Activated B cell treated with CpG ODN at 0.5 μM for 24 hours (primary cell): ENCODE measurements around the gene SLC5A5. TPM values are rescaled to one million over a fixed set of nuclear protein-coding genes. Genes with fewer than 3 reads are reported as not detected.
"Not testable (repeated sequence)": the region's sequence is repeated elsewhere in the genome, so short reads cannot be mapped to it uniquely, and the experiment has no call there.

ENCODE experiments used
- ATAC-seq: fragments of 200-7000 bp; cut with Tn5 transposase; one replicate; pipeline ENCODE4 v1.10.0; 2021; ENCODE audit warnings: low read depth, mild to moderate bottlenecking, moderate library complexity
- CTCF ChIA-PET: fragments of 350-600 bp; sonication (Branson Sonifier 250); formaldehyde crosslinking; loops from one replicate; lab custom pipeline; 2021; ENCODE audit warnings: antibody characterized with exemption; lab: Charles Lee
- POLR2A ChIA-PET: fragments of 350-600 bp; sonication (Branson Sonifier 250); formaldehyde crosslinking; loops from one replicate; lab custom pipeline; 2021; ENCODE audit warnings: antibody characterized with exemption; lab: Charles Lee
- DNase-seq: peaks from one replicate; pipeline ENCODE4 v3.0.0; 2022
- H3K27ac Mint-ChIP-seq: one replicate; pipeline ENCODE4 v1.8.0; 2020; ENCODE audit warnings: mixed read lengths
- H3K27me3 Mint-ChIP-seq: one replicate; pipeline ENCODE4 v1.8.0; 2021; ENCODE audit warnings: mixed read lengths
- H3K36me3 Mint-ChIP-seq: one replicate; pipeline ENCODE4 v1.8.0; 2021; ENCODE audit warnings: low read depth, mixed read lengths
- H3K4me1 Mint-ChIP-seq: one replicate; pipeline ENCODE4 v1.8.0; 2021; ENCODE audit warnings: mixed read lengths
- H3K4me3 Mint-ChIP-seq: one replicate; pipeline ENCODE4 v1.8.0; 2020; ENCODE audit warnings: mild to moderate bottlenecking, mixed read lengths
- H3K9me3 Mint-ChIP-seq: one replicate; pipeline ENCODE4 v1.8.0; 2020; ENCODE audit warnings: mixed read lengths
- intact Hi-C: fragments of 100-400 bp; cut with micrococcal nuclease; formaldehyde crosslinking; loops from one replicate; pipeline ENCODE4 v1.15.1; 2024
- total RNA-seq: library from RNA; stranded (reverse); gene quantifications from 2 replicates; pipeline ENCODE4 v1.2.3, GENCODE V29; 2022
- TF ChIP-seq, protein P1 (sequence below): fragments of 200-600 bp; IDR thresholded peaks from one replicate; pipeline ENCODE4 v1.8.0; 2022; ENCODE audit warnings: antibody characterized with exemption, mild to moderate bottlenecking

The SLC5A5 gene
- total RNA-seq, 1 donor from 2014 or later: 0.09 TPM

DNA sequence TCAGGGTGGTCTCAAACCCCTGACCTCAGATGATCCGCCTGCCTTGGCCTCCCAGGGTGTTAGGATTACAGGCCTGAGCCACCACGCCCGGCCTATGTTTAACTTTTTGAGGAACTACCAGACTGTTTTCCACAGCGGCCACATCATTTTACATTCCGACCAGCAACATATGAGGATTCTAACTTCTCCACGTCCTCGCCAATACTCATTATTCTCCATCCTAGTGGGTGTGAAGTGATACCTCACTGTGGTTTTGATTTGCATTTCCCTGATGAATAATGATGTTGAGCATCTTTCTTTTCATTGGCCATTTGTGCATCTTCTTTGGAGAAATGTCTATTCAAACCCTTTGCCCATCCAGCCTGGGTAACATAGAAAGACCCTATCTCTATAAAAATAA lies 14.8 kb downstream of the SLC5A5 start:
- POLR2A ChIA-PET: interaction anchor here (0.7 to 2.8 kb wide), 2 partner anchors 22 to 23 kb away, joined by 6 to 8 read pairs; no protein-coding TSS in a partner anchor
- intact Hi-C loops: no loop called here
- no peak for DNase-seq
- no peaks in the 10 kb centered on the region for H3K9me3 Mint-ChIP-seq
- CTCF ChIA-PET: no interaction called here
- ATAC-seq: no peak
- H3K36me3 Mint-ChIP-seq: no peaks in the 10 kb centered on the region
- no peak overlapping the region for H3K4me3 Mint-ChIP-seq
- H3K4me1 Mint-ChIP-seq: peaks cover 35% of the 10 kb centered on the region
- peaks cover 5% of the 10 kb centered on the region for H3K27me3 Mint-ChIP-seq
- TF ChIP-seq, protein P1, sequence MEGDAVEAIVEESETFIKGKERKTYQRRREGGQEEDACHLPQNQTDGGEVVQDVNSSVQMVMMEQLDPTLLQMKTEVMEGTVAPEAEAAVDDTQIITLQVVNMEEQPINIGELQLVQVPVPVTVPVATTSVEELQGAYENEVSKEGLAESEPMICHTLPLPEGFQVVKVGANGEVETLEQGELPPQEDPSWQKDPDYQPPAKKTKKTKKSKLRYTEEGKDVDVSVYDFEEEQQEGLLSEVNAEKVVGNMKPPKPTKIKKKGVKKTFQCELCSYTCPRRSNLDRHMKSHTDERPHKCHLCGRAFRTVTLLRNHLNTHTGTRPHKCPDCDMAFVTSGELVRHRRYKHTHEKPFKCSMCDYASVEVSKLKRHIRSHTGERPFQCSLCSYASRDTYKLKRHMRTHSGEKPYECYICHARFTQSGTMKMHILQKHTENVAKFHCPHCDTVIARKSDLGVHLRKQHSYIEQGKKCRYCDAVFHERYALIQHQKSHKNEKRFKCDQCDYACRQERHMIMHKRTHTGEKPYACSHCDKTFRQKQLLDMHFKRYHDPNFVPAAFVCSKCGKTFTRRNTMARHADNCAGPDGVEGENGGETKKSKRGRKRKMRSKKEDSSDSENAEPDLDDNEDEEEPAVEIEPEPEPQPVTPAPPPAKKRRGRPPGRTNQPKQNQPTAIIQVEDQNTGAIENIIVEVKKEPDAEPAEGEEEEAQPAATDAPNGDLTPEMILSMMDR: no peak
- no peak overlapping the region for H3K27ac Mint-ChIP-seq

DNA sequence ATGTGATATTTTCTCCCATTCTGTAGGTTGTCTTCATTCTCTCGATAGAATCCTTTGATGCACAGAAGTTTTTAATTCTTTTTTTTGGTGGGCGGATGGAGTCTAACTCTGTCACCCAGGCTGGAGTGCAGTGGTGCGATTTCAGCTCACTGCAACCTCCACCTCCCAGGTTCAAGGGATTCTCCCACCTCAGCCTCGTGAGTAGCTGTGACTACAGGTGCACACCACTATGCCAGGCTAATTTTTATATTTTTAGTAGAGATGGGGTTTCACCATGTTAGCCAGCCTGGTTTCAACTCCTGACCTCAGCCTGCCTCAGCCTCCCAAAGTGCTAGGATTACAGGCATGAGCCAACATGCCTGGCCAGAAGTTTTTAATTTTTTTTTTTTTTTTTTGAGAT lies 15.5 kb downstream of the SLC5A5 start:
- H3K36me3 Mint-ChIP-seq, H3K9me3 Mint-ChIP-seq, DNase-seq, ATAC-seq, H3K27me3 Mint-ChIP-seq, CTCF ChIA-PET, H3K4me3 Mint-ChIP-seq, H3K27ac Mint-ChIP-seq, intact Hi-C loops: not testable (repeated sequence)
- H3K4me1 Mint-ChIP-seq: peaks cover 34% of the 10 kb centered on the region
- POLR2A ChIA-PET: interaction anchor here (0.6 to 0.7 kb wide), 2 partner anchors 314 to 1305 kb away, joined by 3 to 5 read pairs; partner anchors contain the start of gene BORCS8

GRCh38 chr19:17888260-17888659 lies 16.5 kb downstream of the SLC5A5 start:
- TF ChIP-seq, protein P1: no peak
- Mint-ChIP-seq H3K36me3 (no peaks in the 10 kb centered on the region), H3K9me3 (no peaks in the 10 kb centered on the region), H3K27me3 (peaks cover 5% of the 10 kb centered on the region), H3K4me1 (peaks cover 34% of the 10 kb centered on the region), H3K27ac (no peak overlapping the region), H3K4me3 (no peak overlapping the region)
- ATAC-seq (no peak), DNase-seq (no peak)
- intact Hi-C loops: no loop called here
- POLR2A ChIA-PET: interaction anchor here (0.5 kb wide), 1 partner anchor 60 kb away, joined by 5 read pairs; no protein-coding TSS in a partner anchor
- CTCF ChIA-PET: no interaction called here

- TF ChIP-seq, protein P1: no peak
- DNase-seq (no peak), ATAC-seq (no peak)
- Mint-ChIP-seq H3K27ac (no peak overlapping the region), H3K36me3 (no peaks in the 10 kb centered on the region), H3K4me3 (no peak overlapping the region), H3K27me3 (peaks cover 6% of the 10 kb centered on the region), H3K4me1 (peaks cover 25% of the 10 kb centered on the region), H3K9me3 (no peaks in the 10 kb centered on the region)
- CTCF ChIA-PET: no interaction called here
- intact Hi-C loops: no loop called here
- POLR2A ChIA-PET: interaction anchor here (0.6 kb wide), 1 partner anchor 1022 kb away, joined by 6 read pairs; no protein-coding TSS in a partner anchor
Observed at GRCh38 chr19:17889609-17890214, 18.0 kb downstream of the SLC5A5 start.

GRCh38 chr19:17893766-17894165 lies 22.0 kb downstream of the SLC5A5 start:
- Mint-ChIP-seq H3K27me3 (peaks cover 11% of the 10 kb centered on the region), H3K4me1 (no peaks in the 10 kb centered on the region), H3K27ac (no peak overlapping the region), H3K9me3 (no peaks in the 10 kb centered on the region), H3K4me3 (no peak overlapping the region), H3K36me3 (no peaks in the 10 kb centered on the region)
- ChIA-PET CTCF (no interaction called here), POLR2A (interaction anchor here (0.7 kb wide), 1 partner anchor 273 kb away, joined by 5 read pairs; no protein-coding TSS in a partner anchor)
- TF ChIP-seq, protein P1: no peak
- DNase-seq (no peak), ATAC-seq (no peak)
- intact Hi-C loops: no loop called here
